Stimulated activated CD4-positive, alpha-beta T cell treated with anti-CD3 and anti-CD28 coated beads, Interleukin-15, amount 100 ng/mL, for 48 hours (primary cell): ENCODE results near the gene SNCAIP.

ENCODE experiments used
- DNase-seq, 2 donors: peaks; one replicate each; pipeline ENCODE4 v3.0.0-alpha.2; 2020; ENCODE audit warnings: low read depth in 2 of 2

Gene SNCAIP

DNA sequence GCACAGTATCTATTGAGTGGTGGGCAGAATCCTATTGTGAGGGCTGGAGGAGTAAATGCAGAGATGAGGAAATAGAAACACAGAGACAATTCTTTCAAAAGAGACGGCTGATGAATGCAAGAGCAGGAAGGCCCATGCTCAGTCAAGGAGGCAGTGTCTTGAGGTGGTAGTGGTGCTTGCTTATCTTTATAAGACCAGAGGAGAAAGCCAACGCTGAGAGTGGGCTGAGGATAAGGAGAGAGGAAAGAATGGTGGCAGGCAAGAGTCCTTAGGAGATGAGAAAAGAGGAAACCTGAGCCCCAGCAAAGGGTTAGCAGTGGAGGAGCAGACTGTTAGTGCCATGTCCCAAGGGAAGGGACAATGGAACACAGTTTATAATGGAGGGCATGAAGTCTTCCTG is 86.0 kb downstream of the SNCAIP start:
- no peak for DNase-seq

DNA sequence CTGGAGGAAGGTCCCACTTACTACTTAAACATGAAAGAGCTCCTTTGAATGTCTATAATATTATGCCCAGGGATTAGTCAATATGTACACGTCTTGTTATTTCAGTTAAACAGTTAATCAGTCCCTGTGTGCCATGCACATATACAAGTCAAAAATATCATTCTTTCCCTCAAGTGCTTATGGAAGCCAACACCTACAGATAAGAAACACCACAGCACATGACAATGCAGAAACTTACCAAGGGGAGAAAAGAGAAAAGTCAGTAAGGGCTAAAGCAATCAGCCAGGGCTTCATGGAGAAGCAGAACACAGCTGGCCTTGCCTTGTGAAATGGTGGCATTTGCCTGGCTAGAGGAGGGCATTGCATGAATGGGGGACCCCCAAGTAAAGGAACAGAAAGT is 88.3 kb downstream of the SNCAIP start:
- DNase-seq = no peak

DNA sequence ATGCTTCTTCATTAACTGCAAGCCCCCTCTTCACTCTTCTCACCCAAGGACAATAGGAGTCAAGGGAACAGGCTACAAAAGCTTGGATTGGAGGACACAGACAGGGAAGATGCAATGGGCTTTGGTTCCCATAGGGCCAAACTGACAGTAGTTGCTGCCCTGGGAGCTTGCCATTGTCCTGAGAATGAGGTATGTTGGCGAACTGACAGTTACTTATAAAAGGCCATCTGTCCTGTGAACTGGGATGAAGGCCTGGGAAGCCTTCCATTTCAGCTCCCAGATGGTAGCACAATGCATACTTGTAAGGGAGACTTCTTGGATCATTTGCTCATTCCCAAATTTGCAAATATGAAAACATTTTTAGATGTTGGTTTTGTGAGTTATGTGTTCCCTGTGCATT is 88.9 kb downstream of the SNCAIP start:
- no peak for DNase-seq

DNA sequence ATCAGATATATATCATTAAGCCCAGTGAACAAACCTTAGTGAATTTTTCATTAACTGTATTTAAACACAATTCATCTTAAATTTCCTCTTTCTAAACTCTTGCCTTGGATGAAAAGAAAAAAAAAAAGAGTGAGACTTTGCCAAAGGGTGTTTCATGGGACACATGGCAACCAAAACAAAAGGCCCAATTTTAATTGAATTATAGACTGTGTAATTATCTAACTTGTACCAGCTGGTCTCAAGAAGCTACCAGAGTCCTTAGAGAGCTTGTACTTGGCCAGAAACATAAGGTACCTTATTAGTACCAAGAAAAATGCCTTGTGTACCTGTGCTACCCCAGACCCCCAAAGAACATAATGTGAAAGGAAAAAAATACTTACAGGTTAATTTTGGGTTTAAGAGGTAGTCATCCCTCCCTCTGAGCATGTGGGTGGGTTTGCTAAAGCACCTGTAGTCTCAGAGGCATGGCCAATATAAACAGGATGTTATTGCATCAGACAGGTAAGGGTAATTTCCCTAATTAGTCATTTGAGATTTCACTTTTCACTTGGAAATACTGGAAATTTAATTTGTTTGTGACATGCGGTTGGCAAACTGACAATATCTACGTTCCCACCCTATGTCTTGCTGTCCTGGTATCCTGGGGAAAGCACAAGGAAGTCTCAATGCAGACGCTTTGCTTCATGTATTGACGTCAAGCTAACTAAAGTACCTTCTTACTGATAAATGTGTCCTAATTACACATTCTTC is 90.1 kb downstream of the SNCAIP start:
- DNase-seq = no peak

DNA sequence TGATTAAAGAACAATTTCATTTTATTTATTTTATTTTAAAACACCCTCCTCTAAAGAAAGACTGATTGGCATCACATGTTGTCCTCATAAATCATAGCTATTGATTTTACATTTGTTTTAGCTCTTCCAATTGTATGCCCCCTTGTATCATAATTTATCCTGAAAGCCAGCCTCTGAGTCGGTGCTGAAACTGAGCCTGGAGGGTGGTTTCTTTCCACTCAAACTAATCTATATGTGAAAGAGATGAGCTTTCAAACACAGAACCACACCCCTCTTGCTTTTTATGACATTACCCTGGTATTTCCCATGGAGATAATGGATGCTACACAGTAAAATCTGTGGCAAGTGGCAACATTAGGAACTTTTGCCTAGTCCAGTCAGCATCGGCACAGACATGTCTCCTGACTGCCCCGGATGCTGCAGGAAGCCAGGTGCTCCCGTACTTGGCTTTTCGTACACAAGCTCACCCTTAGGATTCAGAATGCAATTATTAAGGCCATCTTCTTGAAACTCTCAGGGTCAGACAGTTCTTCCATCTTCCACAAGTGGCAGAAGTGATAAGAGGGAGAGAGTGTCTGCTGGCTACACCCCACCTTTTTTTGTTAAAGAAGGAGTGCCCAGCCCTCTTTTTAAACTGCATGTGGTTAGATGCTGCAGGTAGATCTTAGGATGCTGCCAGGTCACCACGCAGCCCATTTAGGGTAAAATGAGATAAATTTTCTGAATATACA is 91.1 kb downstream of the SNCAIP start:
- DNase-seq = no peak

DNA sequence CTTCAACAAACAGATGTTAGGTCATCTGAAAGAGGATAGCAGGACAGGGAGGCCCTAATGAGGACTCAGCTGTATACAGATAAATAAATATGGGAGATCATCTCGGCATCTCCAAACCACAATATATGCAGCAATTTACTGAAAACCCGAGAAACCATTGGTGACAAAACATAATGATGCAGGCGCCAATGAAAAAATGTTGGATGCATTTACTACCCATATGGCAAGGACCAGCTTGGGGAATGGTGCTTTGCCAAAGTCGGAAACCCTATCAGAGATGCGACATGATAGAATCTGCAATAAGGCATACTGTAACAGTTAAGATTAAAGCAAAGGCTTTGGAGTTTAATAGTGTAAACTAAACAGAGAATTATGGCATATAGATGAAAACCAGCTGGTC is 92.0 kb downstream of the SNCAIP start:
- no peak for DNase-seq

DNA sequence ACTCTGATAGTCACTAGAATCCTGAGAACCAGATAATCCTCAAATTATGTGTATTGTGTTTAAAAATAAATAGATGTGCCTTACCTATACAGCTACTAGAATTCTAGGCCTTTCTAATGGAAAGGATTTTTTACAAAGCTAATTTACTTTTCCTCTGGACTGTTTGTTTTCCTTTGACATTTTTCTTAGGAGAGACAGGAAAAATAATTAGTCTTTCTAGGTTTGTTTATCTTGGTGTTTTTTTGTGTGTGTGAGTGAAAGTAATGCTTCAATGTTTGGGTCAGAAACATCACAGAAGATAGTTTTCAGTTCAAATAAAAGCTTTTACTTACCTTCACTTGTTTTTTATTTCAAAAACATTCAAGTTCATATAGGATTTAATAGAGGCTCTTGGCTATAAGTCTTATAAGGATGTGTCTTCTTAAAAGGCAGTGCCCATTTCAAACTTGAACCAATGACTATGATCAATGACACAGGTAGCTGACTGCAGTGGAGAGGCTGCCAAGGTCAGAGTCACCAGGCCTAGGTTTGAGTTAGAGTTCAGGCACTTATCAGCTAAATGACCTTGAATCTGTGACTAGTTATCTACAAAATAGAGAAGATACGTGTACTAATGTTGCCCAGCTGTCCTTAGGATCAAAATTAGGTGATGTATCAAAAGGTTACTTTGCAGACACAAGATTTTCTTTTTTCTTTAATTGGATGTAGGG is 92.8 kb downstream of the SNCAIP start:
- no peak for DNase-seq

DNA sequence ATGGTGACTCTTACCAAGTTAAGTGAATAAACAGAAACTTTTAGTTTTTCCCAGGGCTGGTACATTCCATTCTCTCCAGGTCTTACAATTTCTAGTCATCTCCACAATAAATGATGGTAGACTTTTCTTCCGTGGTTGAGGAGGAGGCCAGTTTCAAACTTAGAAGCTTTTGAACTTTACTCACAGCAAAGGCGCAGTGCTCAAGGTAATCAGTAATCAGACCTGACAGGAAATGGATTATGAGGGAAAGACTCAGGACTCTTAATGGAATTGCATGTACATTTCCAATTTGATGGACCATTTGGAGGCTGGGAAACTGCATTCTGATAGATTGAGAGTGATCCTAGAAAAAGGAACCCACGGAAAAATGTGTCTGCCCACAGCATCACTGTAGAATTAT is 93.7 kb downstream of the SNCAIP start:
- DNase-seq = no peak

DNA sequence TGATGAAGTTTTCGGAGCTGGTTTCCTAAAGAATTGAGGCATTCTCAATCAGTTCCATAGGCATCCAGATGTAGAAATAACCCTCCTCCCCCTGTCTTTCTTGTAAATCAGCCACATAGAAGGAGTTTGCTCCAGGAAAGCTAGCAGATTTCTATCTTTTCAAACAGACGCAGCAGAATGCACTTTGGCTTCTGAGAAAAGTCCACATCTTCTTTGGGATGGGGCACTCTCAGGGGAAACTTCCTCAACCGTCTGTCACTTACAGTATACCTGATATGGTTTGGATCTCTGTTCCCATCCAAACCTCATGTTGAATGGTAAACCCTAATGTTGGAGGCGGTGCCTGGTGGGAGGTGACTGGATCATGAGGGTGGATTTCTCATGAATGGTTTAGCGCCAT is 94.1 kb downstream of the SNCAIP start:
- DNase-seq = no peak

DNA sequence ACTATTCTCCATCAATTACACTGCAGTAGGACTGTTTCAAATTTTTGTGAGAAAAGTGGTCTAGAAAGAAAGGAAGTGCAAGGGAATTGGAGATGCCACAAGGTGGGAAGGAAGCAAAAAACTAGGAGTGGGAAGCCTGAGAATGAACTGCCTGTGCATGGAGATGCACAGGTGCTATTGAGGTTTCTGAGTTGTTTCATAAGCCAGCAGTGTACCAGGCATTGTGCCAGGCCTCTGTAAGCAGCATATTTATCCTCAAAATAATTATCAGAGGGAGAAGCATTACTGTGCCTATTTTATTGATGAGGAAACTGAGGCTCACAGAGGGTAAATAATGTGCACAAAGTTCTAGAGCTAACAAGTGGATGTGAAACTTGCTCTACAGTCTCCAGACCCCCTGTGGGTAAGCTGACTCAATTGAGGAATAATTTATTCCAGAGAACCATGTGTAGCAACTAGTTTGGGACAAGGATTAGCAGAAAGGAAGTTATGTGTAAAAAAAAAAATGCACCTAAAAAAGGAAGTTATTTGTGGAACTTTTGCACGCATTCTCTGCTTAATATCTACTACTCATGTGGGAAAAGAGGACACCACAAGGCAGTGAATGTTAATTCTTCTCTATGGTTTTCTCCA is 96.7 kb downstream of the SNCAIP start:
- no peak for DNase-seq

DNA sequence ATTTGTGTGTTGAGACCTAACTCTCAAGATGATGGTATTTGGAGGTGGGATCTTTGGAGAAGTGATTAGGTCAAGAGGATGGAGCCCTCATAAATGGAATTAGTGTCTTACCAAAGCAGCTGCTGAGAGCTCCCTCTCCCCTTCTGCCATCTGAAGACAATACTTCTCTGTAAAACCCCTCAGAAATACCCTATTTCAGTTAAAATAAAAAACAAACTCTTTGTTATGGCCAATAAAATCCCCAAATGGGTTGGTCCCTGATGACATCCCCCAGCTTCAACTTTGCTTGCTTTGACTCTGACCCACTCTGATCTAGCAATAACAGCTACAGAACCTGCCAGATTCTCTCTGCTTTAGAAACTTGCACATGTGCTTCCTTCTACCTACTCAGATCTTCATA is 100.9 kb downstream of the SNCAIP start:
- DNase-seq = no peak

DNA sequence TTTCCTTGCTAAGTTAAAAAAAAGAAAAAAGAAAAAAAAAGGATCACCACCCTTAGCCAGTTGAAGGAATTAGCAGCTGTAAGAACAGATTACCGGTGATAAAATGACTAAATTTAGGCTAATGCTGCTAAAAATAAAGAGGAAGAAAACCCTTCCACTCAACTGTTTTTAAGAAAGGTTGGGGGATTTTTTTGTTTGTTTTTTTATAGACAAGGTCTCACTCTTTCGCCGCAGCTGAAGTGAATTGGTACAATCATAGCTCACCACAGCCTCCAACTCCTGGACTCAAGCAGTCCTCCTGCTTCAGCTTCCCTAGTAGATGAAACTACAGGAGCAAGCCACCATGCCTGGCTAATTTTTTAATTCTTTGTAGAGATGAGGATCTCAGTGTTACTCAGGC is 101.7 kb downstream of the SNCAIP start:
- DNase-seq = no peak

DNA sequence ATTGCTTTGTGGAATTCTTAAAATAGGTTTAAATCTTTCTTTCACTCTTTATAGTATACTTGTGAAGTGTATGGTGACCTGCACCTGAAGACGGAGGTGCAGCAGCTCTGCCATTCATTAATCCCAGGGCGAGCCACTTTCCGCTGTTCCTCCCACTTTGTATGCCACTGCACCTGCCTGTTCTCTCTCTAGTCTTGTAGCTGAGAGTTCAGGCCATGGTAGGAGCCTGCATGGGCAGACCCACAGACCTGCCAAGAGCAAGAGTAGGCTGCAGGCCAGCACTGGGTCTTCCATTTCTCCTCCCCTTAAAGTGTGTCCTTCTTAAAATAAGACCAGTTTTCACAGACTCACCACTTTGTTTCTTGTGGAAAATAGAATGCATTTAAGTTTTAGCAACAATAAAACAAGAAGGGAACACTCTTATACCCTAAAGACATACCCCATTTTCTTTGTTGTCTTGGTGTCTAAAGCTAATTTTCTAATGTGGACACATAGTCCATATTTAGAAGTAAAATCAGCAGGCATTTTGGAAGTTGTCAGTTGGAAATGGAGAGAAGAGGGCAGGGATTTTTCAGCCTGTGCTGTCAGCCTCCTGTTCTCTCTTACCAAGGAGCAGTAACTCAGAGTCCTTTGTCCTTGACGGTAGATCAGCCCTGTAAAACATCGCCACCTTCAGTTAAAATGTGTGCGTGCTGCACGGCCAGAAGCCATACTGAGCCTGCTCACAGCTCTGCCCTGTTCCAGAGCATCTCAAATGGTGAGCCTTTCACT is 103.2 kb downstream of the SNCAIP start:
- no peak for DNase-seq

DNA sequence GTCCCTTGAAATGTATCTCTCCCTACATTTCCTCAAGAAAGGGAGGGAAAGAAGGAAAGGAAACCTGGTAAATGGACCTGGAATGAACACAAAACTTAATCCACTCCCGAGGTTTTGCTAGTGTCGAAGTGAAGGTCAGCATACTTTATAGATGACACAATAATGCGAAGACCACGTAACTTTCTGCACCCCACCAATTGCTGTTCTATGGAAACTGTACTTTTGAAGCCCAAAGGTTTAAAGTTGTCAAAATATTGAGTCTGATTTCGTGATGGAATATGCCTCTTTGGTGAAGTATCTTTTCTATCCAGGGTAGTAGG is 103.7 kb downstream of the SNCAIP start:
- DNase-seq = no peak

DNA sequence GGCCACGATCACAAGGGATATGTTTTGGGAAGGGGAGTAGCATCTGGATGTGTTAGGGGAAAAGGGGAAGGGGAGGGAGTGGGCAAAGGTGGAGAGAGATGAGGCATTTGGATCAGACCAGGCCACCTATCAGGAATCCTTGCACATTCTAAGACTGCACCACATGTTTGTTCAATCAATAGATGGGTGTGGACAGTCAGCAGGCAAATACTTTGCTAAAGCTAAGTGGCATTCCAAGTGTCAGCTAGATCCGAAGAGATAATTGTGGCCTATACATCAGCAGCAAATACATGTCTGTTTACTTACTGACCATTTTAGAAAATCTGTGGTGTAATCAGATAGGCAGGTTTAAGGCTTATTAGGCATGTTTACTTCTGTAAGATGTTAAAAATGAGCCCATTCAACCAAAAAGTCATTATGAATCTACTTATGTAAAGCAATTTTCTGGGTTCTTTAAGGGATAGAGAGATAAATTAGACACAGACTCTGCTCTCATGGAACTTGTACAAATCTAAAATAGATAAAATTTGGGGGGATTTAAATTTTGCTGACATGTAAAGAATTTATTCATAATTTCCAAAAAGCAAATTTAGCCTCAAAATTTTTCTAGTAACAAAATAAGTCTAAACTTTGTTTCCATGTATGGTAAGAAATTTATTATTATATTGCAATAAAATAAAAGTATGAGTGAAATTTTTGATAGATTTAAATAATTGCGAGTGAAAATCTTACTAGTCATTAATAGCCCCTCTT is 107.3 kb downstream of the SNCAIP start:
- no peak for DNase-seq

DNA sequence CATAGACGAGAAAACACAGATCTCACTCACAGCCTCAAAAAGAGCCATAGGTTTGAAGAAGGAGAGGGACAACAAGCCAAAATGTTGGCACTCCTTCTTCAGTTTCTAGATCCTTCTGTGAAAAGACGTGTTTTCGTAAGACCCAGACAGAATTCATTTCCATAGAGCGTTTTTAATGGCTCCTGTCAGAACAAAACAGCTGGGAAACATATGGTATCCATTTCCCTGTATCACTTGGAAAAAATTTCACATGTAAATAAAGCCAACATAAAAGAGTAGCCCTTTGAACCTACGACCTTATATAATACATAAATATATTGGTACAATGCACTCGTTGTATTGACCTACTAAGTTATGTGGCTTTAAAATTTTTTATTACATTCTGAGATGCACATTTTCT is 108.1 kb downstream of the SNCAIP start:
- DNase-seq = no peak

DNA sequence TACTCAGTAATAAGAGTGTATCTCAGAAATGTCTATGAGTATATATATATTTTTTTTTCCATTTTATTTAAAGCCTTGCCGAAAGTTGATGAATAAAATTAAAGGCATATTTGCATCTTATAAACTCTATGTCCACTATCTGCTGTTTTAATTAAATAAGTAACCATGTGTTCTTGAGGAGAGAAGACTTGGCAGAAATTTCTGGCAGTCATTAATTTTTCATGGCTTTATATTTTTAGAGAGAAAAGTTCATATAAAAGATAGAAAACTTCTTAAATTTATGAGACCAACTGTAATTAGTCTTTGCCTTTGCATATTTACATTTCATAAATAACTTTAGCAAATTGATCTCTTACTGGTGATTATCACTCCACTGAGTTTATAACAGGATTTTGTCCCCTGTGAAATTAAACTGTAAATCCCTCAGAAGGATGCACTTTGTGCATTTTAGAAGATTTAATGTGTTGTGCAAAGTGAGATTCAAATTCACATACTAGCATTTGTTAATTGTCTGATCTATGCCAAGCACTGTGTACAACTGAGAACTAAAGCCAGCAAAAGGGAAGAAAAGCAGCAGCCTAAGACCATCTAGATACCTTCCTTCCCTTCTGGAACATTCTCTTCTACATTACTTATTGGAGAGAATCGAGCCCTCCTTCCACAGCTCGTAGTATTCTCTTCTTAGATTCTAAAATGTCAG is 108.7 kb downstream of the SNCAIP start:
- no peak for DNase-seq

DNA sequence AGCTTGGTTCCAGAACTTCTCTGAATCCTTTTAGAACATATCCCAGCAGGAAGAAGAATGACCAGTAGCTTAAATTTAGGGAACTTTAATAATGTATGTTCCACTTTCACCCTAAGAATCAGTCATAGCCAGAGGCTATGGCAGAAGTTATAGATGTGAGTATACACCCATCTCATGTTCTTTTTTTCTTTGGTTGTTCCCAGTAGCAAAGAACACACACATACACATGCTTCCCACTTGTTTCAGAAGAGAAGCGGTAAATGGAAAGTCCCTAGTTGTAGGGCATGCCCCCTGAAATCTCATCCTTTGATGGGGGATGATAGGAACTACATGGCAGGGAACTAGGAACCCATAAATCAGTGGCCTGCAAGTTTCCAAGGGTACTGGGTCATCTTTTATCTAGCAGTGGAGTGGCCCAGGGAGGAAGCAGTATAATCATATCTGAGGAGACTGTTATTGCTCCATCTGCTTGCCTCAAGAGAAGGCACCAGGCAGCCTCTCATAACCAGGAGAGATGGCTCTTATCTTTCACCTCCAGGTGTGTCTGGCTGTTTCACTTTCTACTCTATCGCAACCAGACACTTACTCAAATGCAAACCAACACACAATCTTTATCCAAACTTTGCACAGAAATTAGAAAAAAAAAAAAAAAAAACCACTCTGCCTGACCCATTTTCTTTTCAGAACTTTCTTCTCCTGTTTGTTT is 109.5 kb downstream of the SNCAIP start:
- no peak for DNase-seq

DNA sequence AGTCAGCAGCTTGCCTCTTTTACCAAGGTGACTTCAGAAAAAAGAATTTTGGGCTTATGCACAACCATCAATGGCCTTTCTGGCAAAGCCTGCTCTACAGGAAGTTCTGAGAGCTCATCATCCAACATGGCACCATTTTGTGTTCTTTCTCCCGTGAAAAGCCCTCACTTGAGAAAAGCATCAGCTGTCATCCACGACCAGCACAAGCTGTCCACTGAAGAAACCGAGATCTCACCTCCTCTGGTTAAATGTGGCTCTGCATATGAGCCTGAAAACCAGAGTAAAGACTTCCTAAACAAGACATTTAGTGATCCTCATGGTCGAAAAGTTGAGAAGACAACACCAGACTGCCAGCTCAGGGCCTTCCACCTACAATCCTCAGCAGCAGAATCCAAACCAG is 111.2 kb downstream of the SNCAIP start:
- DNase-seq = no peak

DNA sequence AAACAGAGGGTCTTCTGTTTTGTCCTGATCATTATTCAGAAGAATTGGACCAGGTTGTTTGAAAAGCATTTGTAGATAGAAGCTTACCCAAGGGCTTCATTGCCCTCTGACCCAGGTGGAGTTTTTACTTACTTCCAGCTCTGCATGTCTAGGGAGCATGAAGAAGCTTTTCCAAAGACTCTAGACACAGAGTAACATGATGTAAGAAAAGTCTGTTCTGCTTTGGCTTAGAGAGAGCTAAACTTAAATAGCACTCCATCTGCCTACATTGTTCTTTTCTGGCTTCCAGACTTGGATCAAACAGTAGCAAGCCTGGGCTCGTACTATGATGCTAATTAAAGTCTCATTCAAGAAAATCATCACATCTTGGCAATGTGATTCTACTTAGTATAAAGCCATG is 112.1 kb downstream of the SNCAIP start:
- no peak for DNase-seq
